T-helper 2 cell treated with Interferon-gamma antibody and Interleukin-4, amounts not matched to agents 100 ng/mL and 5 ng/mL, for 36 hours (primary cell): ENCODE measurements around the gene SYT7. TPM values are rescaled to one million over a fixed set of nuclear protein-coding genes. Genes with fewer than 3 reads are reported as not detected.

Source experiments
- intact Hi-C: fragments of 100-400 bp; cut with micrococcal nuclease; formaldehyde crosslinking; loops from one replicate; pipeline ENCODE4 v1.15.1; 2023
- total RNA-seq: library from RNA; stranded (reverse); gene quantifications from 2 replicates; pipeline ENCODE4 v1.2.3, GENCODE V29; 2022

Gene SYT7
- total RNA-seq, 1 donor from 2014 or later = not detected

DNA sequence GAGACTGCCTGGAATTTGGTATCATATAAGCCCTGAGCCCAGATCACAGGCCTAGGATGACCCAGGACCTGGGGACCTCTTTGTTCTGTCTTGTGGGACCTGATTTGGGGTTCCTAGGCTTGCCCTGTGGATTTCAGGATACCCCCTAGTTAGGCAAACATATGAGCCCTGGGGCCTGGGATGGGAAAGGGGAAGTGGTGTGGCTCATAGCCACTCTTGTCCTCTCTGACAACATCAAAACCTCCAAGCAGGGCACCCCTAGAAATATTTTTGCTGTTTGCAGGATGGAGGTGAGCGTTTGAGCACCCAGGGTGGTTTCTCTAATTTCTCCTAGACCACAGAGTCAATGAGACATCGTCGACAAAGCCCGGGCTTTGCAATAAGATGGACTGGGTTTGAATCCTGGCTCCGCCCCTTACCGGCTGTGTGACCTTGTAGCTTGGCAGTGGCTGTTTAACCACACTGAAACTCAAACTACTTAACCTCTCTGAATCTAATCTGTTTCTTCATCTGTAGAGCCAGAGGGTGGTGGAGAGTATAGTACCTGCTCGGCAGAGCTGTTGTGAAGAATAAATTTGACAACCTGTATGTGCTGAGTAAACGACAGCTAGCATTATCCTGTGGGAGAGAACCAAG lies 77.6 kb downstream of the SYT7 start:
- intact Hi-C loops = no loop called here

DNA sequence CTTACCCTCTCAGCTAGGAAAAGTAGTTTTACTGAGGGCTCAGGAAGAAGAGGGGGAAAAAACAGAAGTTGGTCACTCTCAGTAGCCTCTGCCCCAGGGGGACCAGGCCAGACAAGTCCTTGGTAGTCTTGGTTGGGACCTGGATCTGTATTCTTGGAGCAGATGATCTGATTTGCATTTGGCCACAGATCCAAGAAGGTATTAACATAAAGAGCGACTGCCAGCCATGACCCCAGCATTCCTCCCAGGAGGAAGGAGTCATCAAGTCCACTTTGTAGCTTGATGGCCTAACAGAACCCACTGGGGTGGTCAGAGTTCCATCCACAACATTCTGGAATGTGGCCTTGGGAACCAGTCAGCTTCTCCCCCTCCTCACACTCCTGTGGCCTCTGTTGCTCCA lies 78.4 kb downstream of the SYT7 start:
- intact Hi-C loops = no loop called here

DNA sequence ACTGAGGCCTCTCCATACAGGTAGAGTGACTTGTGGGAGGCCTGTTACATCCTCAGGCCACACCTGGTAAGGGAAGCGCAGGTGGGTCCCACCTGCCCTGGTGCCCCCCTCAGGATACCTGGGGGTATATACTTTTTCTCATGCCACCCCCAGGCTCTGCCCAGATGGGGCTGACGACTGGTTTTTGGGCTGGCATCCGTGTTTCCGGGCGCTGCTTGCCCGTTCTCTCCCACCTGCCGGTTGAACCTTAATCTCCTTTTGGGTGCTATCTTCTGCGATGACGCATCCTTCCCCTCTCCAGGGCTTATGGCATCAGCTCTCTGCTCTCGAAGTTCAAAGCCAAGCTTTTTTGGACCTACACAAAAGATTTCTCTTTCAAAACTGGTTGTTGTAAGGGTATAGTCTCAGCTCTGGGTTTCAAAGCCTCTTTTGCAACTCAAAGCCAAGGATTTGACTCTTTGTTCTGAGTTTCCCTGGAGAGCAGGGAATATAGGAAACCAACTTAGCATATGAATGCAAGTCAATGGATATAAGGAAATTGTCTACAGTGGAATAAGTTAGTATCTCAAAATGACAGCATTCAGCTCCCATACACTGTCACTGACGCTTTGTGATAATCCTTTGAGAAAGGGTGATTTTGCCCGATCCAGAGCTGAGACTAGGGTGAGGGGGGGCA lies 80.9 kb downstream of the SYT7 start:
- intact Hi-C loops = no loop called here

DNA sequence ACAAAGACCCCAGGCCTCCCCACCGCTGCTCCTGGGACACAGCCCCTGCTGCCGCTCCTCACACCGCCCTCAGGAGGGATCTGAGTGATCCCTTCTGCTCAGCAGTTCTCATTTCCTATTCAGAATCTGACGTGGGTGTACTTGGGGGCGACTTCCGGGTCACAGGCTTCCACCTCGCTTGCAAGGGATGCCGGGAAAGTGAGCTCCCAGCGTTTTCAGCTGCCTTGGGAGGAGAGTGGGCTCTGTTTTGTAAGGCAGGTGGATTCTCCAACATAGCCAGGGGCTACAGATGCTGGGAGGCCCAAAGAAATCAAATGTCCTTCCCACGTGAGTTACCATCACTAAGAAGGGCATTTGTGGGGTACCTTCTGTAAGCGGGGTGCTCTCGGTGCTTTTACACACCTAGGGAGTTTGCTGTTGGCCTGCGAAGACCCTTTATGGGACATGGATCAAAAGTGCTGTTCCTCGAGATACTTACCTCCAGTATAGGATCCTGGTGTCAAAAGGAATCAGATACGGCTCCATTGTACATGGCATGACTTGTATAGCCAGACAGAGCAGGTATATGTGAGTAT lies 82.0 kb downstream of the SYT7 start:
- intact Hi-C loops = no loop called here

DNA sequence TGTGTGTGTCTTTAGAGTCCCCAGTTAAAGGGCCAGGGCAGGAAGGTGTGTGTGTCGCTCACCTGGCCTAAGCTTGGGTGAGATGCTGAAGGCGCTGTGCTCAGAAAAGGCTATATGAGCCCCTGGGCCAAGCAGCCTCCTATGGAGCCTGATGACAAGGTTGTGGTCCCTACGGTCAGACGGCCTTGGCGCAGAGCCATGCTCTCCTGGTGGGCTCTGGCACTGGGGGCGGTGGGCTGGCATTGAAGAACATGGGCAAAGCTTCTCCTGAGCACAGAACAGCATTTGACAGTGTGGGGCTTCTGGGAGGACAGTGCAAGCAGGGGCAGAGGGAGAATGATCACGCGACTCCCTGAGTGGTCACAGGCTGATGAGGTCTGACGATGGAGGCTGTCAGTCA lies 83.0 kb downstream of the SYT7 start:
- intact Hi-C loops = no loop called here

DNA sequence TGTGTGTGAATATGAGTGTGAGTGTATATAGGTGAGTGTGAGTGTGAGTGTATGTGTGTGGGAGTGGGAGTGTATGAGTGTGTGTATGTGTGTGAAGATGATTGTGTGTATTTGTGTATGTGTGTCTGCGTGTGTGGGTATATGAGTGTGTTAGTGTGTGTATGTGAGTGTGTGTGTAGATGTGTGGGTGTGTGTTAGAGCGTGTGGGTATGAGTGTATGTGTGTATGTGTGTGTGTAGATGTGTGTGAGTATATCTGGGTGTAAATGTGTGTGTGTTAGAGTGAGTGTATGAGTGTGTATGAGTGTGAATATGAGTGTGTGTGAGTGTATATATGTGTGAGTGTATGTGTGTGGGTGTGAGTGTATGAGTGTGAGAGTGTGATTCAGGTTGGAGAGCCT lies 83.4 kb downstream of the SYT7 start:
- intact Hi-C loops = no loop called here

DNA sequence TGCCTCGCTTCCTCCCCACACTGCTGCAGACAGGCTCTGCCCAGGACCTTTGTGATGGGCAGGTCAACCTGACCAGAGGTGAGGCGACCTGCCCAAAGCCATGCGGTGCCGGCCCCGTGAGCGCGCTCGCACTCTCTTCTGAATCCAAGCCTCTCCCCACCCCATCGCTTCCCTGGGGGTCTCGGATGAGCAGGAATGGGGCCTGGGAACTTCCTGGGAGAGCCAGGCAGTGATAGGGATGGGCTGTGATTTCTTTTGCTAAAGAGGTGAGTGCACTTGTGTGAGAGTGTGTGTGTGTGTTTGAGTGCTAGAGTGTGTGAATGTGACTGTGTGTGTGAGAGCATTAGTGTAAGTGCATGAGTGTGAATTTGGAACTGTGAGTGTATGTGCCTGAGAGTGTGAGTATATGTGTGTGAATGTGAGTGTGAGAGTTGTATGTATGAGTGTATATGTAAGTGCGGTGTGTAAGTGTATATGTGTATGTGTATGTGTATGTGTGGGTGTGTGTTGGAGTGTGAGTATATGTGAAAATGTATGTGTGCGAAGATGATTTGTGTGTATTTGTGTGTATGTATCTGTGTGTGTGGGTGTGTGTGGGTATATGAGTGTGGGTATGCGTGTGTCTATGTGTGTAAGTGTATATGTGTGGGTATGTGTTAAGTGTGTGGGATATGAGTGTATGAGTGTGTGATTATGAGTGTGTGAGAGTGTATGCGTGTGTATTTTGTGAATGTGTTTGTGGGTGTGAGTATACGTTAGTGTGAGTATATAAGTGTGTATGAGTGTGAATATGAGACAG lies 84.1 kb downstream of the SYT7 start:
- intact Hi-C loops = no loop called here

DNA sequence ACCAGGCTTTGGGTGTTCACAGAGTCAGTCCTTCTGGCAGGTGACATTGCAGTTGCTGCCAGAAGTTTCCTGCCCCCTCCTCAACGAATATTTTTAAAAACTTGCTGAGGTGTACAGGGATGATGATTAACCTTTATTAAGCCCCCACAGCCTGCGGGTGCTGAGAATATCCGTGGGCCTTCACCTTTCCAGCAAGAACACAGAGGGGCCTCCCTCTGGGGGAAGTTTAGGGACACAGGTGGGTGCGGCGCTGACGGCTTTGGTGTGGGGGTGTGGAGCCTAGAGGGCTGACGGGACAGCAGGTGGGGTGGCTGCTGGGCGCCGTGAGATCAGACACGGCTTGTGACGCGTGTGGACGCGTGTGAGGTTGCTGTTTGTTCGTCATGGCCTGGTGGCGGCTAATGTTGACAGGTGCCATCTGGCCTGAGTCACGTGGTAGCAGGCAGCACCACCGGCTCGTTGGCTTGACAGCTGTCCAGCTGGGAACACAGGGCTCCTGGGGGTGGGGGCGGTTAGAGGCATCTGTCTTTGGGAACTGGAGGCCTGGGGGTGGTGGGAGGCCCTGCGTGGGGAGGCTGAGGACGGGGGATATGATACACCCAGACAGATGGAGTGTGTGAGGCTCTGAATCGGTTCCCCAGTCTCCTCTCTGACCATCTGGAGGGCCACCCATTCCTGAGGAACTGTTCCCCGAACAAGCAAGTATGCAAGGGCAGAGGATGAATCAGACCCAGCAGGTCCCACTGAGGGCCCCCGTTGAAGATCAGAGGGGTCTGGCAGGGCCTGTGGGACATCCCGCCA lies 84.9 kb downstream of the SYT7 start:
- intact Hi-C loops = no loop called here

DNA sequence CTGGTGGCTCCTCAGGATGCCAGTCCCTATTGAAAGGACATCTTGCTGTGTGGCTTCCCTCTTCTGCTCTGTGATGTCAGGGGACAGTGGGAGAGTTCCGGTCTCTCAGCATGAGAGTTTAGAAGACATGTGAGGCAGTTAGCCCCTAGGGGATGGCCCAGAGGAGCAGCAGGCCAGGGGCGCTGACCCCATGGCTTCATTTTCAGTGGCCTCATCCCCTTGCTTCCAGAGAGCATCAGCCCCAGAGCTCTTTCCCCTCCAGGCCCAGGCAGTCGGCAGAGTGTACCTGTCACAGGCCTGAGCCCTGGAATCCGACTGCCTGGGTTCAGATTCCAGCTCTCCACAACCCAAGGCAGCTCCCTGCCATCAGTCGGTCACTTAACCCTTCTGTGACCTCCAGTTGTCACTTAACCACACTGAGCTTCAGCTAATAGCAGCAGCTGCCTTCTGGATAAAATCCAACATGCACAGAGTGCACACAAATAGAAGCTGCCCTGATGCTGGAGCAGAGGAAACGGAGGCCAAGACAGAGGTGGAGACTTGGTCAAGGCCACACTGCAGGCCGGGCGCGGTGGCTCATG lies 86.4 kb downstream of the SYT7 start:
- intact Hi-C loops = no loop called here

DNA sequence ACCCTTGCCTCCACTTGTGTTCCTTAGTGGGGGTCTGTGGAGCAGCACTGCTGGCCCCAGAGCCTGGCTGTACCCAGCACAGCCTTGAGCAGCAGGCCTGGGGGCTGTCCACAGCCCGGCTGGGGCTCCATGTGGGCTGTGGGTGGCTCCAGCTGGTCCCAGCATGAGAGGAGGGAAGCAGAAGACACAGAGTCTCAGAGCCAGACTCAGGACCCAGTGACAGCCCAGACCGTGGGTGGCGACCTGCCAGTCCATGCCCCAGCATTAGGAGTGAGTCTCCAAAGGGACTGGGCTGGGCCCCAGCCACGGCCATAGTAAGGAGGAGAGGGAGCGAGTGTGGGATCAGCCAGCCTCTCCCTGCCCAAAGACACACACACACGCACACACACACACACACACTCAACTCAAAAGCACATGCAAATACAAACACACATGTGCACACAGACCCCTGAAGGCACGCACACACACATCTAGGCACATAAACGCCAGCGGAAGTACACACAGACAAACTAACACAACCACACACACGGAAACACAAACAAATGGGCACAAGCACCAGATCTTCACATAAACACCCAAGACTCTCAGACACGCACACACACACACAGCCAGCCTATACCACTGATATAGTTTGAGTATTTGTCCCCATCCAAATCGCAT lies 89.0 kb downstream of the SYT7 start:
- intact Hi-C loops = no loop called here

DNA sequence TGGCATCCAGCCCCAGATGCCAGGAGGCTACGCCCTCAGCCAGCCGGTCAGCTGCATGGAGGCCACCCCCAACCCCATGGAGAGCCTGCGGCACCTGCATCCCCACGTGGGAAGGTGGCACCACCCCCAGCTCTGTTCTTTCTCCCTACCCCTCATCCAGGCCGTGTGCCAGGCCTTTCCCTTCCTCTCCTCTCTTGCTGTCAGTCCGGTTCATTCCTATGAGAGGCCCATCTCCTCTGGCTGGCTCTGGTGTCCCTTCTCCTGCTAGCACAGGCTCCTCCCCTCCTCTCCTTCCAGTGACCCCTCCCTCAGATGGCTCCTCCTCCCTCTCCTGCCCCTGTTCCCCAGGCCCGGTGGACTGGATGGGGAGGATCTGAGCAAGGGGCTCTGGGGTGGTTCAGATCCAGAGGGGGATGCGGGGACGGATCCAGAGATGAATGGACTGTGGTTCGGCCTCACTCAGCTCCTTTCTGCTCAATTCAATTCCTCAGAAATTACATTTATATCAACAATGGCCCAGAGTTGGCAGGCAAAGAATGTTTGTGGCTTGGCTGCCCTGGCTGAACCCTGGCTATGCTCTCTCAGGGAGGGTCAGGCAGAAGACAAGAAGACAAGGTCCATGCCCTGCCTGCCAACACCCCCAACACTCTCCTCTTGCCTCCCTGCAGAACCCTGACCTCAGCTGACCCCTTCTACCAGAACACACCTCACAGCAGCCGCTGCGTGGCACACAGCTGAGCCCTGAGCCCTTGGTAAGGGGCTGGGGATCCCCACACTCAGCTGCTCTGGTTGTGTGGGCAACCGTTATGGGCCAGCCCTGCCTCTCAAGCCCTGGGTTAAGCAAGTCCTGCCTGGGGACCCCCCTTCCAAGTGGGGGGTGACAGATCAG lies 90.8 kb downstream of the SYT7 start:
- intact Hi-C loops = no loop called here

DNA sequence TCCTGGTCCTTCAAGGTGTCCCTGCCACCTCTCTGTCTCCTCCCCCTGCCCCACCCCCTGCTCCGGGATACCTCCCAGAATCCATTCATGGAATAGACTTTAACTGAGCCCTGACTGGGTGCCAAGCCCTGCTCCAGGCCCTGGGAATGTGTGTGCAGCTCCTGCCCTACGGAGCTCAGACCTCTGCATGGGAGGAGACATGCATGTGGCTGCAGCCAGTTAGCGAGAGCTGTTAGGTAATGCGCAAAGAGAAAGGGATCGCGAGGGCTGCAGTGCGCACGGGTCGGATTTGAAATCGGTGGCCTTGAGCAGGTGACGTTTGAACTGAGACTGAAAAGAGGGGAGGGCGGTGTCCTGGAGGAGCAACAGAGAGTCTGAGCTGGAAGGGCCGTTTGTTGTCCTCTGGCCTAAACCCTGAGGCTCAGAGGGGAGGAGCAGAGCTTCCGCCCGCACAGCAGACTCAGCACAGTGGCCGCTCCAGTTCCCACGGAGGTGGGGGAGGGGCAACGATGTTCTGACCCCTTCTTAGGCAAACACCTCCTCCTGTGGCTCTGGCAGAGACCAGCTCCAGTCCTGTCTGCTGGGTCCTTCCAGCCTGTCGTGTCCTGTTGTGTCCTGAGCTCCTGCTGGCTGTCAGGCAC lies 92.1 kb downstream of the SYT7 start:
- intact Hi-C loops = no loop called here

DNA sequence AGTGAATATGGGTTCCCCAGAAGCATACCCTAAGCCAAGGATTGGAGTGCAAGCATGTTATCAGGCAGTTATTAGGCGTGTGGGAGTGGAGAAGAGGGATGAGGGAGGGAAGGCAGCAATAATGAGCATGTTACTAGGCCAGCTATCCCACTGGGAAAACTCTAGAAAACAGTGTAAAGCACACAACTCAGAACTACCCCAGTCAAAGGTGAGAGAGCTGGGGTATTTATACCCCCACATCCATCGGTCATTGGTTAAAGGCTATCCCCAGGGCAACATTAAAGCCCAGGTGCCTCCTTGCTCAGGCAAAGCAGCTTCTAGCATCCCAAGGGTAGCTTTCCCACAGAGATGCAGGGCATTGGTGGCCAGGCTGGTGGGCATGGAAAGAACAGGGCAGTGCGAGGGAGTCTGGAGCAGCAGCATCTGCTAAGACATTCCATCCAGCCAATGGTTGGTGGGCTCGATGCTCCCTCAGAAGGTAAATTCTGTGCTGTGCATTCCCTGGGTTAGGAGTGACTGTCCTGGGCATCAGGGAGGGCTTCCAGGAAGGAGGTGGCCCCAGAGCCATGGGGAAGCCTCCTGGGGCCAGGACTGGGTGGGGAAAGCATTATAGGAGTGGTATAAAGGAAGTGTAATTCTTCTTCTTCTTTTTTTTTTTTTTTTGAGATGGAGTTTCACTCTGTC lies 93.4 kb downstream of the SYT7 start:
- intact Hi-C loops = no loop called here

DNA sequence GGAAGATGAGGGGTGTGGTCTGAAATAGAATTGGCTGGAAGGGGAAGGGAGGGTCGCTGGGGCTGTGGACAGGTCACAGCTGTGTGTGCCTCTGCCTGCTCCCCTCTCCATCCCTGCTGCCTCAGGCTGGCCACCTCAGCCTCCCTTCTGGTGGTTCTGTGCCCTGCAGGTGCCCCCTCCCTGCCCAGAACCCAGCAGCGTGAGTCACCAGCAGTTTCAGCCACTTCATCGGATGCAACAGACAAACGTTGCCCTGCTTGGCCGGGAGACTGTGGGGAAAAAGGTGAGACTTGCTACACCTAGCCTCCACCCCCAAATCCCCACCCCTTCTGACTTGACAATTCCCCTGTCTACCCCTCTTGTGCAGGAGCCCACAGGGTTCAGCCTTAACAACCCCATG lies 94.1 kb downstream of the SYT7 start:
- intact Hi-C loops = no loop called here

DNA sequence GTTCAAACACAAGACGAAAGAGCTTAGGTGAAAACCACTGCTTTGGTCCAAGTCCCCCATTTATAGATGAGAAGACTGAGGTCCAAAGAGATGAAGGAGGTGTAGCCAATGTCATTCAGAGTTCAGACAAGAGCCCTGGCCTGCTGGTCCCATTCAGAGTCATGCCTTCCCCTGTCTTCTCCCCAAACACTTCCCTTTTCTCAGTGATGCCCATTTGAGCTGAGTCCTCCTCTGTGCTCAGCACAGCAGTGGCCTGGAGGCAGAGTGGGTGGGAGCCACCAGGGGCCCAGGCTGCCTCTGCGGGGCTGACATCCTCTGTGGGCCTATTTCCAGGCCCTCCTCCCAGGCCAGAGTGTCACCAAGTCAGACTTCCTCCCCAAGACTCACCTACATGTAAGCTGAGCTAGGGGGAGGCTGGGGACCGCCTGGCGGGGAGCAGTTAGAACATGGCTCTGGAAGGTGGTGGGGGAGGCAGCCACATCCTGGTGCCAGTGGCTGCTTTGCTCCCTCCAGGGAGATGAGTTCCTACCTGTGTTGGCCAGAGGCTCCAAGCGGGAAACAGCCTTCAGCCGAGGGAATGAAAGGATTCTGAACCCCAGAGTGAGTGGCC lies 94.8 kb downstream of the SYT7 start:
- intact Hi-C loops = no loop called here

DNA sequence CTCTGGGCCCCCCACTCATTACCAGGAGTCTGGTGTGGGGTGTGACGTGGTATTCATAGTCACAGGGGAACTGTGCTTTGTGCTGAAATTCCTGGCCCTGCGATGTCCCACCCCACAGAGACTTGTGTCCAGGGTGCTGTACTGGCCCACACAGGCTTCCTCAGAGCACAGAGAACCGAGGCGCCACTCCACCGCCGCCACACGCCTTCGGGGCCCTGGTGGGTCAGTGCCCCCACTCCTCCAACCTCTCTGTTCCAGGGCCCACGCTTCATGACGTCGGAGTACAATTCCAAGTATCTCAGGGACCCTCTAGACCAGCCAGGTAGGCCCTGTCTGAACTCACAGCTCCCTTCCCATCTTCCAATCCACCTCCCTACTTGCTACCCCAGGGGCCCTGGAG lies 95.8 kb downstream of the SYT7 start:
- intact Hi-C loops = no loop called here

DNA sequence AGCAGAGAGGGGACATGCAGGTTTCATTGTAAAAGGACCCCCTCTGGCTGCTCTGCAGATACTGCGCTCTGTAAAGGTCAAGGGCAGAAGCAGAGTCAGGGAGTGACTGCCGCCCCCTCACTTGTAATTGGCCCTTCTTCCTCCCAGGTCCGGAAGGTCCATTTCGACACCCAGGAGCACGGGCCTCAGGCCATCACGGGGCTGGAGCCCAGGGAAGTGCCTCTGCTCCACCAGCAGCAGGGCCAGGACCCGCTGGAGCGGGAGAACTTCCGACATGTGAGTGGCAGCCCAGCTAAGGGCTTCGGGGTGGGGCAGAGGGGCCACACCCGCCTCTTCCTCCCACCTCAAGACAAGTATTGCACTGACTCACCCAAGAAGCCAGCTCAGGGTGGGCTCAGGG lies 96.3 kb downstream of the SYT7 start:
- intact Hi-C loops = no loop called here

DNA sequence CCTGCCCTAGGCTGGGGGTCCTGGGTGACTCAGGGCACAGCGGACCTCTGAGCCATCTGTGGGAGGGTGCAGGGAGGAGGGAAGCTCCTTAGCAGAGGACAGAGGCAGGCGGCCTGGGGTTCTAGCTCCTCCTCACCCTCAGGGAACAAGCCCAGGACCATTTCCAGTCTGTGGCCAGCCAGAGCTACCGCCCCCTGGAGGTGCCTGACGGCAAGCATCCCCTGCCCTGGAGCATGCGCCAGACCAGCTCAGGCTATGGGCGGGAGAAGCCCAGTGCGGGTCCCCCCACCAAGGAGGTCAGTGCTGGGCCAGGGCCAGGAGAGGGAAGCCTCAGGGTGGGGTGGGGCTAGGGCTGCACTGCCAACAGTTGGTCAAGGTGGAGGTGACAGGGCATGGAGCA lies 98.4 kb downstream of the SYT7 start:
- intact Hi-C loops = no loop called here
